Transverse colon (tissue), 4 donors: ENCODE data around the gene ZBTB1. TPM values are rescaled to one million over a fixed set of nuclear protein-coding genes. Genes with fewer than 3 reads are reported as not detected.
"Not testable (repeated sequence)": the region's sequence is repeated elsewhere in the genome, so short reads cannot be mapped to it uniquely, and the experiment has no call there.

ENCODE experiments used
- DNase-seq: peaks from one replicate; pipeline ENCODE4 v3.0.0-alpha.2; 2019
- H3K27ac ChIP-seq, 4 donors: fragments of 200-600 bp; sonication (generic); 2 replicates each; pipeline ENCODE4 v1.5.1; 2016 to 2018; ENCODE audit warnings: inconsistent platforms in 4 of 4
- H3K27me3 ChIP-seq: fragments of 200-600 bp; sonication (generic); 2 replicates; pipeline ENCODE4 v1.5.1; 2017; ENCODE audit warnings: inconsistent platforms
- H3K36me3 ChIP-seq, 4 donors: fragments of 200-600 bp; sonication (generic); 2 replicates each; pipeline ENCODE4 v1.5.1; 2017 to 2019; ENCODE audit warnings: inconsistent platforms in 4 of 4
- H3K4me1 ChIP-seq, 4 donors: fragments of 200-600 bp; sonication (generic); 2 replicates each; pipeline ENCODE4 v1.5.1; 2017 to 2020; ENCODE audit warnings: inconsistent platforms in 4 of 4
- H3K4me3 ChIP-seq, 4 donors: fragments of 200-600 bp; sonication (generic); 1 replicate in 1 of 4; 2 replicates in 3 of 4; pipeline versions ENCODE4 v1.5.1 to v1.6.1; 2017 to 2019; ENCODE audit warnings: inconsistent platforms in 4 of 4
- H3K9me3 ChIP-seq, 2 donors: fragments of 200-600 bp; sonication (generic); 2 replicates each; pipeline ENCODE4 v1.5.1; 2017 to 2019; ENCODE audit warnings: inconsistent platforms in 2 of 2
- CTCF ChIP-seq, 5 experiments: fragments of 200-600 bp in 3 of 5; fragments of 450-650 bp in 2 of 5; sonication (generic) in 3 of 5; IDR thresholded peaks; 1 replicate in 2 of 5; 2 replicates in 3 of 5; pipeline ENCODE4 v1.5.1; 2016 to 2017; ENCODE audit warnings: antibody characterized with exemption in 5 of 5, inconsistent platforms in 3 of 5, mild to moderate bottlenecking in 2 of 5, moderate library complexity in 1 of 5
- EP300 ChIP-seq: sonication (generic); formaldehyde crosslinking; IDR thresholded peaks from one replicate; pipeline ENCODE4 v1.6.1; 2017; ENCODE audit warnings: antibody characterized with exemption, low read depth
- POLR2A ChIP-seq: fragments of 450-650 bp; IDR thresholded peaks from one replicate; pipeline ENCODE4 v1.6.1; 2016; ENCODE audit warnings: antibody characterized with exemption, mild to moderate bottlenecking, moderate library complexity
- POLR2AphosphoS5 ChIP-seq, 3 donors: sonication (generic); formaldehyde crosslinking; IDR thresholded peaks; one replicate each; pipeline ENCODE4 v1.6.1; 2016; ENCODE audit warnings: antibody characterized with exemption in 3 of 3
- WGBS, 2 donors: methylation state at CpG; one replicate each; pipeline ENCODE4 v1.1.5; 2018; ENCODE audit warnings: low coverage in 1 of 2; 5-methylcytosine and 5-hydroxymethylcytosine counted together
- in situ Hi-C, 4 donors: fragments of 200-750 bp; cut with MboI; loops; one replicate each; pipeline versions ENCODE4 v1.15.0 to v1.15.1; 2017; ENCODE audit warnings: low sequenced_read_pairs in 3 of 4, low pct_ligation_motif_present in 1 of 4, low pct_unique_long_range_greater_than_20kb in 1 of 4
- intact Hi-C: fragments of 100-400 bp; cut with DNase I; formaldehyde crosslinking; loops from one replicate; pipeline ENCODE4 v1.15.1; 2023; ENCODE audit warnings: low total_unique reads
- total RNA-seq, 4 donors: library from RNA; depleted of rRNA; stranded (reverse); fragments of >200 nt; gene quantifications; one replicate each; pipeline ENCODE4 v1.1.0, GENCODE V29; 2016

The ZBTB1 gene
- total RNA-seq, 4 donors from 2014 or later, result 18.3 to 51.4 (median 34.3) TPM

- Histone ChIP-seq H3K27ac (peak overlapping the region in 1 of 4 donors; percentile 19), H3K9me3 (no peaks in the 10 kb centered on the region), H3K4me3 (no peak overlapping the region), H3K36me3 (no peaks in the 10 kb centered on the region), H3K27me3 (no peaks in the 10 kb centered on the region), H3K4me1 (peaks cover 0 to 11% (median 3%) of the 10 kb centered on the region in 4 donors)
- TF ChIP-seq CTCF (IDR thresholded peaks at IDR 0.05) (no peak), POLR2AphosphoS5 (IDR thresholded peaks at IDR 0.05) (peak in 1 of 3 donors; percentile 15), POLR2A (peak; percentile 19), EP300 (no peak)
- DNase-seq, result no peak
- intact Hi-C loops, result no loop called here
- in situ Hi-C loops, result no loop called here
These were observed 57.9 kb downstream of the ZBTB1 start for GRCh38 chr14:64562436-64562835.

- no peaks in the 10 kb centered on the region for H3K27me3 ChIP-seq
- H3K4me1 ChIP-seq, result peaks cover 0 to 13% (median 3%) of the 10 kb centered on the region in 4 donors
- DNase-seq, result no peak
- in situ Hi-C loops (no loop called here), intact Hi-C loops (no loop called here)
- no peaks in the 10 kb centered on the region for H3K9me3 ChIP-seq
- 79 to 80% methylated on average over 6 of the region's 6 CpGs for WGBS, 2 donors
- H3K4me3 ChIP-seq, result no peak overlapping the region
- no peak overlapping the region for H3K27ac ChIP-seq
- TF ChIP-seq POLR2AphosphoS5 (IDR thresholded peaks at IDR 0.05) (no peak), CTCF (IDR thresholded peaks at IDR 0.05) (no peak), EP300 (no peak), POLR2A (no peak)
- no peaks in the 10 kb centered on the region for H3K36me3 ChIP-seq
These were observed 59.1 kb downstream of the ZBTB1 start for GRCh38 chr14:64563696-64564095.

GRCh38 chr14:64566651-64567122, 62.1 kb downstream of the ZBTB1 start:
- H3K9me3 ChIP-seq, result no peaks in the 10 kb centered on the region
- intact Hi-C loops, result loop anchor here (2.0 kb wide), 1 partner anchor 44 kb away; no protein-coding TSS in a partner anchor
- no peaks in the 10 kb centered on the region for H3K27me3 ChIP-seq
- peaks cover 0 to 24% (median 5%) of the 10 kb centered on the region in 4 donors for H3K4me1 ChIP-seq
- peak overlapping the region; percentile 37 to 77 (median 62) for H3K27ac ChIP-seq
- H3K4me3 ChIP-seq, result no peak overlapping the region
- in situ Hi-C loops, result no loop called here
- TF ChIP-seq EP300 (no peak), POLR2A (no peak), POLR2AphosphoS5 (IDR thresholded peaks at IDR 0.05) (no peak), CTCF (IDR thresholded peaks at IDR 0.05) (no peak)
- no peak for DNase-seq
- H3K36me3 ChIP-seq, result no peaks in the 10 kb centered on the region
- WGBS, 2 donors, result 72% methylated on average over 5 of the region's 5 CpGs; no CpG with 5 or more reads in 1 of the 2 donors

GRCh38 chr14:64569138-64569631, 64.6 kb downstream of the ZBTB1 start:
- H3K27ac ChIP-seq, result peak overlapping the region; percentile 56 to 77 (median 68)

GRCh38 chr14:64569646-64570045, 65.1 kb downstream of the ZBTB1 start:
- H3K27me3 ChIP-seq, intact Hi-C loops, H3K36me3 ChIP-seq, DNase-seq, H3K9me3 ChIP-seq, in situ Hi-C loops, H3K4me3 ChIP-seq: not testable (repeated sequence)
- 81 to 84% methylated on average over 4 to 7 of the region's 7 CpGs for WGBS, 2 donors
- Histone ChIP-seq H3K4me1 (peaks cover 0 to 32% (median 8%) of the 10 kb centered on the region in 4 donors), H3K27ac (peak overlapping the region; percentile 56 to 77 (median 68))

More at GRCh38 chr14:64569138-64569631, 64.6 kb downstream of the ZBTB1 start:
- Histone ChIP-seq H3K4me1 (peaks cover 0 to 32% (median 8%) of the 10 kb centered on the region in 4 donors), H3K36me3 (no peaks in the 10 kb centered on the region), H3K4me3 (no peak overlapping the region), H3K9me3 (no peaks in the 10 kb centered on the region), H3K27me3 (no peaks in the 10 kb centered on the region)
- TF ChIP-seq POLR2AphosphoS5 (IDR thresholded peaks at IDR 0.05), result peak in 2 of 3 donors; percentile 41 to 57
- no peak for TF ChIP-seq CTCF (IDR thresholded peaks at IDR 0.05)
- no peak for TF ChIP-seq EP300
- no peak for TF ChIP-seq POLR2A
- intact Hi-C loops, result no loop called here
- in situ Hi-C loops, result no loop called here
- 61 to 67% methylated on average over 1 to 3 of the region's 3 CpGs for WGBS, 2 donors
- DNase-seq, result peak; percentile 26
